DND-41 (cell line): ENCODE measurements around the gene TULP4.
"Not testable (repeated sequence)": the region's sequence is repeated elsewhere in the genome, so short reads cannot be mapped to it uniquely, and the experiment has no call there.

ENCODE experiments used
- CTCF ChIP-seq: IDR thresholded peaks from 2 replicates; pipeline ENCODE4 v1.5.1; 2012; ENCODE audit warnings: borderline replicate concordance, low read length, moderate library complexity, mild to moderate bottlenecking; ENCODE audit not compliant: poor library complexity, severe bottlenecking; ENCODE audit errors: extremely low read depth
- EZH2 ChIP-seq: IDR thresholded peaks from 3 replicates; pipeline ENCODE4 v1.6.1; 2012; ENCODE audit warnings: borderline replicate concordance, low read depth, mild to moderate bottlenecking, moderate library complexity, low read length, inconsistent platforms; ENCODE audit not compliant: severe bottlenecking

GRCh38 chr6:158527858-158528257 lies 215.6 kb downstream of the TULP4 start:
- not testable (repeated sequence) for TF ChIP-seq EZH2, CTCF
